ENCODE results near the gene SLC13A2.
"Not testable (repeated sequence)": the region's sequence is repeated elsewhere in the genome, so short reads cannot be mapped to it uniquely, and the experiment has no call there.

The SLC13A2 gene

DNA sequence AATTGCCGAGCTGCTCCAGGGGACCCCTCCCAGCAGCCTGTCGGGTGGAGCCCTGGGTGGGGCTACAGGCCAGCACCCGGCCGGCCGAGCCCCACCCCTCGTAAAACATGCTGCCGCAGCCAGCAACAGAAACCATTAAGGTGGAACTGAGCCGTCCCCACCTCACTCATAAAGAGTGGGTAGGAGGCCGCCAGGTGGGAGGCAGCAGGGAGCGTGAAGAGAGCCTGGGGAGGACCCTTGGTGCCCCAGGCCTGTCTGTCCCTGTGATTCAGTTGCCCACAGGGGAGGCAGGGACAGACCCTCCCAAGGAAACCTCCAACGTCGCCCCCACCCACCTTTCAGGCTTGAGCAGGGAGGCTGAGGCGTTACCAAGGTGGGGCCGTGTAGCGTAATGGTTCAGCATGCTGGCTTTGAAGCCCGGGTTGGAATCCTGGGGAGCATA lies 41.1 kb downstream of the SLC13A2 start:
- no peak for DNase-seq (ENCODE audit: low read depth)

GRCh38 chr17:28515518-28515917 lies 42.1 kb downstream of the SLC13A2 start:
- DNase-seq (ENCODE audit: low read depth), result no peak

DNA sequence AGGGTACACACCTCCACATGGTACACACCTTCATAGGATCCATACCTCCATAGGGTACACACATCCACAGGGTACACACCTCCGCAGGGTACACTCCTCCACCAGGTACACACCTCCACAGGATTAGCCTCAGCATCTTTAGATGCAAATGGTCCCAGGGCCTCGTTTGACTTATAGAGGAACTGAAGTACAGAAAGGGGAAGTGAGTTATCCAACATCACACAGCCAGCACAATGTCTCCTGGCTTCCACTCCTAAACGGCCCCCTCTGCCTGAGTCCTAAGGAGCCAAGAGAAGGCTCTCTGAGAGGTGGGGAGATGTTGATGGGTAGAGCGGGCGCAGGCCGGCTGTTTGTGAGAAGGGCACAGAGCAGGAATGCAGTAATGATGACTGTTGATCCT lies 44.7 kb downstream of the SLC13A2 start:
- DNase-seq (ENCODE audit: low read depth), result no peak

DNA sequence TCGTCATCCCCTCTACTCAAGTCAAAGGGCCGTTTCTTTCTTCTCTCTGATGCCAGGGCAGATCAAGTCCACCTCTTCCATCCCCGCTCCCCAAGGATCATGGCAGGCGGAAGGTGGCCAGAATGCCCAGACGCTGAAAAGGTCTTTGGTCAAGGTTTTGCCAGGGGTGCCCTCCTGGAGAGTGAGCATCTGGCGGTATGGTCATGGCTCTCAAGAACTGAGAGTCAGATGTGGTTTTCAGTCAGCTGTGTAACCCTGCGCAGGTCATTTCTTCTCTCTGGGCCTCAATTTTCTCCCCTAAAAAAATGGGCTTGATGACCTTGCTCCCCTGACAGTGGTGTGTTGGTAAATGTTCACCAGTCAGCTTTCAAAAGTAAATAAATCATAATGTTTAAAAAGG lies 45.1 kb downstream of the SLC13A2 start:
- DNase-seq (ENCODE audit: low read depth), result no peak

- no peak for DNase-seq (ENCODE audit: low read depth)
These were observed 45.8 kb downstream of the SLC13A2 start for GRCh38 chr17:28519236-28519635.

DNA sequence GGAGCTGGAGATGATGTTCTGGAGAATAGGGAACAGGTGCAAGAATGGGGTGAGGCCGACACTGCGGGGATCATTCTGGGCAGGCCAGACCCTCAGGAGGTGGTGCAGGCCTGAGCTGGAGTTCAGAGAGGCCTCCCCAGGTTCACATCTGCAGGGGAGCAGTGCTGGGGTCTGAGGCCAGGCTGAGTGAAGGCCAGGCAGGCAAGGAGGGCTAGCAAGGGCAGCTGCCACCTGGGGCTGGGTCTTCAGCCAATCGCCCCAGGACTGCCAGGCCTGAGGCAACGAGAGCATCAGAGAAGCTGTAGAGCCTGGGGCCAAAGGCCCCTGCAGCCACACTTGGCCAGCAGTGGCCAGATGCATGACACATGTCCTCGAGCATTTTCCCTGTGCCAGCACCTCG lies 47.2 kb downstream of the SLC13A2 start:
- no peak for DNase-seq (ENCODE audit: low read depth)

GRCh38 chr17:28521311-28522085 lies 48.1 kb downstream of the SLC13A2 start:
- no peak for DNase-seq (ENCODE audit: low read depth)

DNA sequence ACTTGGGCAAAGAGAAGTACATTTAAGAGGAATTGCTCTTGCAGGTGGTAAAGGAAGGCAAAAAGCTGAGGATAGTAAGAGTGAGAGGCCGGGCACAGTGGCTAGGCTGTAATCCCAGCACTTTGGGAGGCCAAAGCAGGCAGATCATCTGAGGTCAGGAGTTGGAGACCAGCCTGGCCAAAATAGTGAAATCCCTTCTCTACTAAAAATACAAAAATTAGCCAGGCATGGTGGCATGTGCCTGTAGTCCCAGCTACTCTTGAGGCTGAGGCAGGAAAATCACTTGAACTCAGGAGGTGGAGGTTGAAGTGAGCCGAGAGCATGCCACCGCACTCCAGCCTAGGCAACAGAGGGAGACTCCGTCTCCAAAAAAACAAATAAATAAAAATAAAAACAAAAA lies 48.8 kb downstream of the SLC13A2 start:
- not testable (repeated sequence) for DNase-seq (ENCODE audit: low read depth)

GRCh38 chr17:28523186-28523585 lies 49.7 kb downstream of the SLC13A2 start:
- DNase-seq (ENCODE audit: low read depth), result no peak

DNA sequence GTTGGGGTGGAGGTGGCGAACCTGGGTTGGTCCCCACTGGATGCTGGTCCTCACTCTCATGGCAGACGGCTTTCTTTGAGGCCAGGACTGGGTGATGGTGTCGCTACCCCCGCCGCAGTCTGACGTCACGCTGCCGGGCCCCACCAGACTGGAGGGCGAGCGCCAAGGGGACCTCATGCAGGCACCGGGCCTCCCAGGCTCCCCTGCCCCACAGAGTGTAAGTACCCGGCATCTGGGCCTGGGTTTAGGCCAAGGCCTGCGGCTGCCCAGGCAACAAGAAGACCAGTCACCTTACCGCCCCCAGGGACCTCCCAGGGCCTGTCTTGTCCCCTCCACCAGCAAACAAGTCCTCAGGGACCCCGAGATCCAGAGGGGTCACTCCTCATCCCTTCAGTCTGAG lies 50.4 kb downstream of the SLC13A2 start:
- DNase-seq (ENCODE audit: low read depth), result no peak

DNA sequence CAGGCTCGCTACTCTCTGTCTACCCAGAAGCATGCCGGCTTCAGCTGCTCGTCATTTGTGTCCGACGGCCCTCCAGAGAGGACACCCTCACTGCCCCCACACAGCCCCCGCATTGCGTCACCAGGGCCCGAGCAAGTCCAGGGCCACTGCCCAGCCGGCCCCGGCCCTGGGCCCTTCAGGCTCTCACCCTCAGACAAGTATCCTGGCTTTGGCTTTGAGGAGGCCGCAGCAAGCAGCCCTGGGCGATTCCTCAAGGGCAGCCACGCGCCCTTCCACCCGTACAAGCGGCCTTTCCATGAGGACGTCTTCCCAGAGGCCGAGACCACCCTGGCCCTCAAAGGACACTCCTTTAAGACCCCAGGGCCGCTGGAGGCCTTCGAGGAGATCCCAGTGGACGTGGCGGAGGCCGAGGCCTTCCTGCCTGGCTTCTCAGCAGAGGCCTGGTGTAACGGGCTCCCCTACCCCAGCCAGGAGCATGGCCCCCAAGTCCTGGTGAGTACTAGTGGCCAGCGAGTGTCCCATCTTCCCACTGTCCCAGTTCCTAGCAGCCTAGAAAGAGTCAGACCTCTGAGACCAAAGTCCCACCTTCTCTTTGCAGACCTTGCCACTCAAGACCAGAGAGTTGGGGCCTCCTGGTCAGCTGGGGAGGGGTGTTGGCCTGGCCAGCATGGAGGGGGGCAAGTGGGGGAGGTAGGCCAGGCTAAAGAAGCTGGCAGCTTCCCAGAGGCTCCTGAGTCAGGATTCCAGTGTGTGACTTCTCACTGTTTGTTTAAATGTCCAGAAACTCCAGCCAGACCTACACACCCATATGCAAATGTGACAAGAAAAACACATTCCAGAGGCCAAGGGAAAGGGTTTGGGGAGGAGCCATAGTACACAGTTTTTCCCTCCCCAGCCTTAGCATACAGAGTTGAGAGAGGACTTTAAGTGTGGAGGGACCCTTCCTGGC lies 51.3 kb downstream of the SLC13A2 start:
- DNase-seq (ENCODE audit: low read depth), result no peak

- DNase-seq (ENCODE audit: low read depth), result no peak
These were observed 52.9 kb downstream of the SLC13A2 start for GRCh38 chr17:28526381-28526780.

DNA sequence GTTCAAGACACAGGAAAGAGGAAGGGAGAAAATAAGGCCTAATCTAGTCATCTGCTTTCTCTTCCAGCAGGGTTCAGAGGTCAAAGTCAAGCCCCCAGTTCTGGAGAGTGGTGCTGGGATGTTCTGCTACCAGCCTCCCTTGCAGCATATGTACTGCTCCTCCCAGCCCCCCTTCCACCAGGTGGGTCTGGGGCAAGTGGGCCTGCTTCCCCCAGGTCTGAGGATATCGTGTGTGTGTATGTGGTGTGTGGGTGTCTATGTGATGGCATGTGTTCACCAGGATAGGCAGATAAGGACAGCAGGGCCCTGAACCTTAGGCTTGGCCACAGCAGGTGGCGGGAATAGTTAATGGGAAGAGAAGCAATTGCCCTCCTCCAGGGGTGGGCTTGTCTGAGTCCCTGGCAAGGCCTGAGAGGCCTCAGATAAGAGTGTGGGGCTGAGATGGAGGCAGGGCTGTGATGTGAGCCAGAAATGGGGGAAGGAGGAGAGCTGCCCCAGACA lies 53.8 kb downstream of the SLC13A2 start:
- DNase-seq (ENCODE audit: low read depth), result no peak

GRCh38 chr17:28527859-28528258 lies 54.4 kb downstream of the SLC13A2 start:
- no peak for DNase-seq (ENCODE audit: low read depth)

DNA sequence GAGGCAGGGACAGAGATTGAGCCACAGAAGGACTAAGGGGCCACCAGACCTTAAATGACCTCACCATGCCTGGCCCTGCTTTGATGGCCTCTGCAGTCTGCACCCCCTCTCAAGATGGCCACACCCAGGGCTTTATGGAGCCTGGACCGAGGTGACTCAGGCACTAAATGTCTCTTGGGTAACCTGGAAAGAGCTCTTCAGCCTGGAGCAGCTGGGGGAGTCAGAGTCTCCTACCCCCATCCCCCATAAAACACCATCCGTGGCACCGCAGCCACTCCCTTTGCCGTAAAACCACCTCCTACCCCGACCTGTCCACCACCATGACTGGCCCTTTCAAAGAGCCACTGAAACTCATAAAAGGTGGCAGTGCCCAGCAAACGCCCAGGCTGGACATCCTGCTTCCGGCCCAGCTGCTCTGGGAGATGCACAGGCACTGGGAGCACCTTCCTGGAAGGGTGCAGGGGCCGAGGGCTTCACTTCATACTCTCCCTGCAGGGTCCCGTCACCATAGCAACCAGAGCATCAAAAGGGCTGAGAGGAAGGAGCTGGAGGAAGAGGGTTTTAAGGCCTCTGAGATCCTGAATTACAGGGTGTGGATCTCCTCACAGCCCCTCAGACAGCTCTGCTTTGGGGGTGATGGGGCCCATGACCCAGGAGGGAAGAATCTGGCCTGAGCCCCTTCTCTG lies 55.0 kb downstream of the SLC13A2 start:
- no peak for DNase-seq (ENCODE audit: low read depth)

GRCh38 chr17:28529013-28529400 lies 55.6 kb downstream of the SLC13A2 start:
- no peak for DNase-seq (ENCODE audit: low read depth)

DNA sequence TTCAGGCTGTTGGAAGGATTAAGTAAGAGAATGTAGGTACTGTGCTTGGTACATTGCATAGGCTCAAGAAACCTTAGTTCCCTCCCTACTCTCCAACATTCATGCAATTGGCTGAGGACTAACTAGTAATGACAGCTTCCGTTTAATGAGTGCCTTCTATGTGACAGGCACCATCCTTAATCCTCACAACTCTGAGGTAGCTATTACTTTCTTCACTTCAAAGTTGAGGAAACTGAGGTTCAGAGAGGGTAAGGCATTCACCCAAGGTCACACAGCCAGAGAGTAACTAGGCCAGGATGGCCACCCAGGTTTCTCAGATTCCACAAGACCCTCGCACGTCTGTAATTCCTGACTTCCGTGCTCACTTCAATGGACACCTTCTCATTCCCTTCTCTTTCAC lies 56.8 kb downstream of the SLC13A2 start:
- no peak for DNase-seq (ENCODE audit: low read depth)

DNA sequence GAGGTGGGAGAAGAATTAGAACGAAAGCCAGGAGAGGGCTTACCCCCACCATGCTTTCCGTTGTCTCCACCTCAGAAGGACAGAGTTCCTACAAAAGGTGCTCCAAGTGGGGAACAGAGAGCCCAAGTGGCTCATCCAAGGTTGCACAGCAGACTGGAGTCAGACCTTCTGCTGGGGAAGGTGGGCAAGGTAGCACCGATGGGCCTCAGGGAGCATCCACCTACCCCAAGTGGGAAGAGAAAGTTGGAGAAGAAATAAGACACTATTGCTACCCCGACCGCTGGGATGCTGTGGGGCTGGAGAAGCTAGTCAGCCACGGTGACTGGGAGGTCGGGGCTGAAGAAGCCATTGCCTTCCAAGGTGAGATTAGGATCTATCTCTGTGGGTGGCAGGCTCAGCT lies 57.5 kb downstream of the SLC13A2 start:
- DNase-seq (ENCODE audit: low read depth), result no peak

- DNase-seq (ENCODE audit: low read depth), result no peak
These were observed 58.9 kb downstream of the SLC13A2 start for GRCh38 chr17:28532050-28532960.

DNA sequence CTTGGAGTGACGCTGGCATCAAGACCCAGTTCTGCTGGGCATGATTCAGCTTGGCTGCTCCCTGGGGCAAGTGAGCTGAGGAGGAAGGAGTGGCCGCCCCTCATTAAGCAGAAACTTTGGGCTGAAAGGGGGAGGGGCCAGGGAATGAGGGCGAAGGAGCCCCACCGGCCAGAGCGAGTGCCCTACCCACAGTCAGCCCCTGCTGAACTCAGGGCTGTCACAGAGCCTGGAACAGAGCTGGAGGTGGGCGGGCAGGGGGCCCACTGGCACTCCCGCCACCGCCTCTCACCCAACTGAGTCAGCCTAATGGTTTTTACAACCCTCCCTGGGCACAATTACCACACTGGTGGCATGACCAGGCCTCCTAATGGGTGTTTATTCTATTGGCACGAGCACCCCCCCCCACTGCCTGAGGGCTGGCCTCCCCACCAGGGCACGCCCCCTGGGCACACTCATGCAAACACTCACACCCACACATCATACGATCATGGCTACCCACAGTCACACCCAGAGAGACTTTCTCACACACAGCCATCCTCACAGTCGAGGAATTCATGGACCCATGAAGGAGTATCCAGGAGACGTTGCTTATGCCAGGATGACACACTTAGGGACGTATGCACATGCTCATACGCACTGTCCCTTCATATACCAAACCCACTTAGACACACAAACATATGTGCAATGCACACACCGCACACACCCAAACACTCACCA lies 59.8 kb downstream of the SLC13A2 start:
- DNase-seq (ENCODE audit: low read depth), result no peak

Measured in stimulated activated CD8-positive, alpha-beta memory T cell treated with anti-CD3 and anti-CD28 coated beads, Interleukin-15, amount 100 ng/mL, for 24 hours (primary cell).